HG02943 (cell line): ENCODE data around the gene APOL4.
"Not testable (repeated sequence)": the region's sequence is repeated elsewhere in the genome, so short reads cannot be mapped to it uniquely, and the experiment has no call there.

Experiments
- ATAC-seq: cut with Tn5 transposase; IDR thresholded peaks from one replicate; pipeline ENCODE4 v1.9.1; 2021; ENCODE audit warnings: mild to moderate bottlenecking, low read depth, moderate library complexity; ENCODE audit not compliant: unreplicated experiment

APOL4 gene

GRCh38 chr22:36191106-36191836 is 10.3 kb downstream of the APOL4 start:
- ATAC-seq, result no peak

GRCh38 chr22:36187862-36188261 is 13.7 kb downstream of the APOL4 start:
- ATAC-seq, result not testable (repeated sequence)

GRCh38 chr22:36185828-36186624 is 15.6 kb downstream of the APOL4 start:
- ATAC-seq, result no peak

- ATAC-seq, result no peak
Observed at GRCh38 chr22:36184433-36185025, 17.1 kb downstream of the APOL4 start.

GRCh38 chr22:36183446-36183845 is 18.2 kb downstream of the APOL4 start:
- no peak for ATAC-seq

GRCh38 chr22:36182857-36183256 is 18.8 kb downstream of the APOL4 start:
- ATAC-seq, result no peak

- no peak for ATAC-seq
Observed at GRCh38 chr22:36182056-36182455, 19.6 kb downstream of the APOL4 start.

GRCh38 chr22:36180928-36181327 is 20.7 kb downstream of the APOL4 start:
- no peak for ATAC-seq

GRCh38 chr22:36180038-36180880 is 21.4 kb downstream of the APOL4 start:
- no peak for ATAC-seq

- no peak for ATAC-seq
Observed at GRCh38 chr22:36177160-36177559, 24.4 kb downstream of the APOL4 start.

- ATAC-seq, result no peak
Observed at GRCh38 chr22:36175892-36176291, 25.7 kb downstream of the APOL4 start.

GRCh38 chr22:36171941-36172340 is 29.7 kb downstream of the APOL4 start:
- ATAC-seq, result no peak

- no peak for ATAC-seq
Observed at GRCh38 chr22:36166518-36167220, 34.9 kb downstream of the APOL4 start.

- ATAC-seq, result no peak
Observed at GRCh38 chr22:36166086-36166485, 35.5 kb downstream of the APOL4 start.

- no peak for ATAC-seq
Observed at GRCh38 chr22:36165141-36165540, 36.5 kb downstream of the APOL4 start.

- ATAC-seq, result no peak
Observed at GRCh38 chr22:36164621-36165020, 37.0 kb downstream of the APOL4 start.

- no peak for ATAC-seq
Observed at GRCh38 chr22:36163497-36163896, 38.1 kb downstream of the APOL4 start.

GRCh38 chr22:36162127-36163034 is 39.2 kb downstream of the APOL4 start:
- no peak for ATAC-seq

GRCh38 chr22:36161793-36162126 is 39.8 kb downstream of the APOL4 start:
- not testable (repeated sequence) for ATAC-seq
